Panc1 (cell line): Measurements from ENCODE around the gene DDAH1. TPM values are rescaled to one million over a fixed set of nuclear protein-coding genes. Genes with fewer than 3 reads are reported as not detected.

ENCODE experiments used
- ATAC-seq: fragments of 200-7000 bp; cut with Tn5 transposase; 2 replicates; pipeline ENCODE4 v1.9.1; 2020; ENCODE audit warnings: mild to moderate bottlenecking, moderate library complexity
- BruUV-seq: library from RNA; stranded (reverse); fragments of 400-500 nt; replicated peaks from 2 replicates; lab custom pipeline; 2021; lab: Mats Ljungman, UMichigan
- CTCF ChIA-PET: fragments of 300-600 bp; sonication (Branson Sonifier 250); formaldehyde crosslinking; loops from one replicate; lab custom pipeline; 2022; ENCODE audit warnings: antibody characterized with exemption; lab: Charles Lee
- POLR2A ChIA-PET: fragments of 300-600 bp; sonication (Branson Sonifier 250); formaldehyde crosslinking; loops from one replicate; lab custom pipeline; 2022; ENCODE audit warnings: antibody characterized with exemption; lab: Charles Lee
- DNase-seq: peaks from one replicate; pipeline ENCODE4 v3.0.0-alpha.2; 2010; ENCODE audit warnings: low read depth, low spot score
- H3K27ac ChIP-seq: 2 replicates; pipeline ENCODE4 v1.5.1; 2011; ENCODE audit warnings: mild to moderate bottlenecking, low read length, inconsistent platforms
- H3K27me3 ChIP-seq: fragments of 200-500 bp; sonication (Bioruptor generic); 2 replicates; pipeline ENCODE4 v1.6.0; 2014; ENCODE audit warnings: low read length, inconsistent platforms; ENCODE audit not compliant: control insufficient read depth, insufficient read depth
- H3K36me3 ChIP-seq: fragments of 200-500 bp; sonication (Bioruptor generic); 2 replicates; pipeline ENCODE4 v1.5.1; 2014; ENCODE audit warnings: inconsistent platforms, mild to moderate bottlenecking, low read length, moderate library complexity; ENCODE audit not compliant: control insufficient read depth, insufficient read depth
- H3K4me1 ChIP-seq: 2 replicates; pipeline ENCODE4 v1.5.1; 2011; ENCODE audit warnings: inconsistent platforms, mild to moderate bottlenecking, low read length, moderate library complexity; ENCODE audit not compliant: control insufficient read depth, insufficient read depth
- H3K4me3 ChIP-seq, 2 experiments: 2 replicates each; pipeline ENCODE4 v1.5.1; 2011 to 2012; ENCODE audit warnings: low read depth in 2 of 2, low read length in 2 of 2, mild to moderate bottlenecking in 2 of 2, inconsistent platforms in 1 of 2, moderate library complexity in 1 of 2
- H3K9me3 ChIP-seq: fragments of 200-500 bp; sonication (Bioruptor generic); 2 replicates; pipeline ENCODE4 v1.5.1; 2014; ENCODE audit warnings: low read depth, mild to moderate bottlenecking, inconsistent platforms, low read length, moderate library complexity; ENCODE audit not compliant: control insufficient read depth, insufficient read depth
- CTCF ChIP-seq: fragments of 450-650 bp; IDR thresholded peaks from 2 replicates; pipeline ENCODE4 v1.5.1; 2017; ENCODE audit warnings: mild to moderate bottlenecking
- POLR2AphosphoS5 ChIP-seq: IDR thresholded peaks from 2 replicates; pipeline ENCODE4 v1.6.1; 2012; ENCODE audit warnings: mild to moderate bottlenecking, low read depth, low read length, moderate library complexity
- REST ChIP-seq, 2 experiments: IDR thresholded peaks; 2 replicates each; pipeline ENCODE4 v1.6.1; 2011 to 2012; ENCODE audit warnings: low read depth in 2 of 2, control low read depth in 1 of 2, low read length in 1 of 2, mild to moderate bottlenecking in 1 of 2, moderate library complexity in 1 of 2; ENCODE audit not compliant: insufficient read depth in 1 of 2
- SIN3A ChIP-seq: IDR thresholded peaks from 2 replicates; pipeline ENCODE4 v1.6.1; 2012; ENCODE audit warnings: low read depth, mild to moderate bottlenecking, low read length, moderate library complexity, borderline replicate concordance; ENCODE audit not compliant: insufficient read depth
- TCF7L2 ChIP-seq: IDR thresholded peaks from 2 replicates; pipeline ENCODE4 v1.6.1; 2011; ENCODE audit warnings: mild to moderate bottlenecking, low read depth, low read length, inconsistent platforms
- in situ Hi-C: cut with HindIII; loops from 2 replicates; pipeline ENCODE4 v1.10.0; 2016; ENCODE audit warnings: low sequenced_read_pairs, low pct_unique_long_range_greater_than_20kb
- intact Hi-C: fragments of 100-400 bp; cut with micrococcal nuclease; formaldehyde crosslinking; loops from one replicate; pipeline ENCODE4 v1.10.0; 2022; ENCODE audit not compliant: unreplicated experiment
- total RNA-seq: library from RNA; stranded (reverse); gene quantifications from one replicate; pipeline ENCODE4 v1.2.1, GENCODE V29; 2021; ENCODE audit not compliant: unreplicated experiment

DDAH1 gene
- total RNA-seq, 1 experiment from 2014 or later: 85.4 TPM

GRCh38 chr1:85387781-85388180 lies 77.2 kb downstream of the DDAH1 start:
- Histone ChIP-seq H3K4me1 (no peaks in the 10 kb centered on the region), H3K9me3 (peaks cover 17% of the 10 kb centered on the region; the same call in 1 of the 2 replicates), H3K4me3 (no peak overlapping the region), H3K27ac (no peak overlapping the region), H3K36me3 (no peaks in the 10 kb centered on the region), H3K27me3 (no peaks in the 10 kb centered on the region)
- intact Hi-C loops: no loop called here
- TF ChIP-seq CTCF (no peak), POLR2AphosphoS5 (no peak), TCF7L2 (no peak), REST (IDR thresholded peaks at IDR 0.05; ENCODE audit: insufficient read depth in 1 of 2, low read depth in 2 of 2, low read length in 1 of 2) (no peak), SIN3A (no peak)
- in situ Hi-C loops: no loop called here
- ATAC-seq: no peak
- DNase-seq: no peak
- CTCF ChIA-PET: no interaction called here
- POLR2A ChIA-PET: no interaction called here
- no TSS peak for BruUV-seq

GRCh38 chr1:85386068-85386722 lies 78.8 kb downstream of the DDAH1 start:
- H3K36me3 ChIP-seq: no peaks in the 10 kb centered on the region
- ATAC-seq (no peak), DNase-seq (no peak)
- POLR2A ChIA-PET: no interaction called here
- CTCF ChIA-PET: no interaction called here
- no peak overlapping the region for H3K4me3 ChIP-seq
- H3K27me3 ChIP-seq: no peaks in the 10 kb centered on the region
- H3K27ac ChIP-seq: no peak overlapping the region
- peaks cover 22% of the 10 kb centered on the region; the same call in 1 of the 2 replicates for H3K9me3 ChIP-seq
- TF ChIP-seq CTCF: no peak
- no peak for TF ChIP-seq REST (IDR thresholded peaks at IDR 0.05; ENCODE audit: insufficient read depth in 1 of 2, low read depth in 2 of 2, low read length in 1 of 2)
- TF ChIP-seq TCF7L2: no peak
- TF ChIP-seq POLR2AphosphoS5: no peak
- no peak for TF ChIP-seq SIN3A
- in situ Hi-C loops: no loop called here
- no TSS peak for BruUV-seq
- intact Hi-C loops: no loop called here
- no peaks in the 10 kb centered on the region for H3K4me1 ChIP-seq
